Omental fat pad (tissue), 4 donors: ENCODE data around the gene VAV3. TPM values are rescaled to one million over a fixed set of nuclear protein-coding genes. Genes with fewer than 3 reads are reported as not detected.

Source experiments
- ATAC-seq: fragments of 150-250 bp; one replicate; pipeline ENCODE4 v1.9.1; 2016; ENCODE audit warnings: mild to moderate bottlenecking, moderate library complexity; ENCODE audit not compliant: low FRiP score
- DNase-seq: peaks from one replicate; pipeline ENCODE4 v3.0.0-alpha.2; 2019; ENCODE audit warnings: low spot score
- CTCF ChIP-seq, 3 donors: fragments of 450-650 bp; IDR thresholded peaks; one replicate each; pipeline ENCODE4 v1.5.1; 2016 to 2017; ENCODE audit warnings: antibody characterized with exemption in 3 of 3, mild to moderate bottlenecking in 3 of 3, moderate library complexity in 2 of 3
- total RNA-seq, 4 donors: library from RNA; depleted of rRNA; stranded (reverse); fragments of >200 nt; gene quantifications; one replicate each; pipeline ENCODE4 v1.1.0, GENCODE V29; 2016

The VAV3 gene
- total RNA-seq, 4 donors from 2014 or later, result 5.4 to 10.9 (median 10.2) TPM

- TF ChIP-seq CTCF (IDR thresholded peaks at IDR 0.05), result no peak
- ATAC-seq (no peak), DNase-seq (no peak)
Measured at GRCh38 chr1:107793896-107794453, 171.0 kb downstream of the VAV3 start.

GRCh38 chr1:107791348-107791747, 173.6 kb downstream of the VAV3 start:
- no peak for TF ChIP-seq CTCF (IDR thresholded peaks at IDR 0.05)
- ATAC-seq, result no peak
- no peak for DNase-seq

GRCh38 chr1:107789817-107790524, 175.0 kb downstream of the VAV3 start:
- ATAC-seq, result no peak

GRCh38 chr1:107788206-107789202, 176.5 kb downstream of the VAV3 start:
- ATAC-seq (no peak), DNase-seq (no peak)
- no peak for TF ChIP-seq CTCF (IDR thresholded peaks at IDR 0.05)

More at GRCh38 chr1:107789817-107790524, 175.0 kb downstream of the VAV3 start:
- no peak for TF ChIP-seq CTCF (IDR thresholded peaks at IDR 0.05)
- no peak for DNase-seq

- ATAC-seq (no peak), DNase-seq (no peak)
- no peak for TF ChIP-seq CTCF (IDR thresholded peaks at IDR 0.05)
Measured at GRCh38 chr1:107787299-107787698, 177.7 kb downstream of the VAV3 start.

GRCh38 chr1:107786203-107786845, 178.7 kb downstream of the VAV3 start:
- ATAC-seq, result no peak
- DNase-seq, result no peak

More at GRCh38 chr1:107786203-107786845, 178.7 kb downstream of the VAV3 start:
- TF ChIP-seq CTCF (IDR thresholded peaks at IDR 0.05), result no peak
